ENCODE data around the gene OR10H3. TPM values are rescaled to one million over a fixed set of nuclear protein-coding genes. Genes with fewer than 3 reads are reported as not detected.

The OR10H3 gene
- total and polyA plus RNA-seq, 2 donors (not counting 1 experiment from before 2014, with no cell fraction given) = not detected

- H4K20me1 ChIP-seq (ENCODE audit: control insufficient read depth, insufficient read depth, low read length, poor library complexity, severe bottlenecking) = no peaks in the 10 kb centered on the region
- no CpG with 5 or more reads among the region's 1 CpG for WGBS (ENCODE audit: insufficient coverage)
- intact Hi-C loops (cut with micrococcal nuclease) = no loop called here
- Mint-ChIP-seq H3K9me3 (ENCODE audit: insufficient read depth) (peaks cover 9% of the 10 kb centered on the region), H3K4me1 (no peaks in the 10 kb centered on the region), H3K27me3 (peaks cover 40% of the 10 kb centered on the region), H3K4me3 (no peak overlapping the region), H3K27ac (no peak overlapping the region)
- ATAC-seq (ENCODE audit: low read depth) = no peak
- H3K4me2 ChIP-seq (replicated peaks; ENCODE audit: low read depth, low read length, poor library complexity, severe bottlenecking) = no peak overlapping the region
- H3K27ac ChIP-seq (ENCODE audit: low read length in 2 of 2) = no peak overlapping the region
- CTCF ChIA-PET = no interaction called here
- POLR2A ChIA-PET = no interaction called here
- no peaks in the 10 kb centered on the region for H3K4me1 ChIP-seq (ENCODE audit: control insufficient read depth in 2 of 2, insufficient read depth in 2 of 2, low read length in 2 of 2)
- DNase-seq = no peak
- H2AFZ ChIP-seq (ENCODE audit: insufficient read depth, low read depth, low read length, poor library complexity, severe bottlenecking) = no peak overlapping the region
- peaks cover 0 to 10% (median 1%) of the 10 kb centered on the region in 4 experiments for H3K27me3 ChIP-seq (replicated peaks in 1 of 4; ENCODE audit: control extremely low read depth in 1 of 4, control insufficient read depth in 3 of 4, insufficient read depth in 4 of 4, low read length in 3 of 4)
- TF ChIP-seq CTCF (IDR thresholded peaks at IDR 0.05) = no peak
- no peak for TF ChIP-seq EZH2 (IDR thresholded peaks at IDR 0.05; ENCODE audit: borderline replicate concordance, insufficient read depth, low read depth, low read length, poor library complexity, severe bottlenecking)
- peaks cover 3 to 18% (median 11%) of the 10 kb centered on the region in 3 donors for H3K9me3 ChIP-seq (ENCODE audit: control extremely low read depth in 1 of 3, control insufficient read depth in 2 of 3, insufficient read depth in 1 of 3, low read length in 2 of 3)
- no peaks in the 10 kb centered on the region for H3K36me3 ChIP-seq (replicated peaks in 1 of 2; ENCODE audit: control extremely low read depth in 1 of 2, control insufficient read depth in 1 of 2, extremely low read depth in 1 of 2, insufficient read depth in 2 of 2, low read length in 1 of 2)
- no peaks in the 10 kb centered on the region for H3K79me2 ChIP-seq (ENCODE audit: control insufficient read depth, insufficient read depth, low read length)
- no peak overlapping the region for H3K9ac ChIP-seq (ENCODE audit: low read length)
- H3K4me3 ChIP-seq (ENCODE audit: control extremely low read depth in 1 of 5, extremely low read depth in 1 of 5, insufficient read depth in 1 of 5, low read depth in 2 of 5, low read length in 4 of 5) = no peak overlapping the region
Observed at GRCh38 chr19:15740785-15741184, 3.0 kb downstream of the OR10H3 start.

- no peak for TF ChIP-seq EZH2 (IDR thresholded peaks at IDR 0.05; ENCODE audit: borderline replicate concordance, insufficient read depth, low read depth, low read length, poor library complexity, severe bottlenecking)
- TF ChIP-seq CTCF (IDR thresholded peaks at IDR 0.05) = no peak
- H3K27me3 ChIP-seq (replicated peaks in 1 of 4; ENCODE audit: control extremely low read depth in 1 of 4, control insufficient read depth in 3 of 4, insufficient read depth in 4 of 4, low read length in 3 of 4) = peaks cover 0 to 15% (median 7%) of the 10 kb centered on the region in 4 experiments
- Mint-ChIP-seq H3K27me3 (peaks cover 54% of the 10 kb centered on the region), H3K27ac (no peak overlapping the region), H3K4me3 (no peak overlapping the region), H3K4me1 (no peaks in the 10 kb centered on the region), H3K9me3 (ENCODE audit: insufficient read depth) (peaks cover 3% of the 10 kb centered on the region)
- H3K4me2 ChIP-seq (replicated peaks; ENCODE audit: low read depth, low read length, poor library complexity, severe bottlenecking) = no peak overlapping the region
- H4K20me1 ChIP-seq (ENCODE audit: control insufficient read depth, insufficient read depth, low read length, poor library complexity, severe bottlenecking) = no peaks in the 10 kb centered on the region
- ChIA-PET CTCF (no interaction called here), POLR2A (no interaction called here)
- H3K36me3 ChIP-seq (replicated peaks in 1 of 2; ENCODE audit: control extremely low read depth in 1 of 2, control insufficient read depth in 1 of 2, extremely low read depth in 1 of 2, insufficient read depth in 2 of 2, low read length in 1 of 2) = no peaks in the 10 kb centered on the region
- no peak overlapping the region for H3K27ac ChIP-seq (ENCODE audit: low read length in 2 of 2)
- no peak for DNase-seq
- H3K4me1 ChIP-seq (ENCODE audit: control insufficient read depth in 2 of 2, insufficient read depth in 2 of 2, low read length in 2 of 2) = no peaks in the 10 kb centered on the region
- no peak overlapping the region for H2AFZ ChIP-seq (ENCODE audit: insufficient read depth, low read depth, low read length, poor library complexity, severe bottlenecking)
- no peak for ATAC-seq (ENCODE audit: low read depth)
- no peaks in the 10 kb centered on the region for H3K79me2 ChIP-seq (ENCODE audit: control insufficient read depth, insufficient read depth, low read length)
- H3K4me3 ChIP-seq (ENCODE audit: control extremely low read depth in 1 of 5, extremely low read depth in 1 of 5, insufficient read depth in 1 of 5, low read depth in 2 of 5, low read length in 4 of 5) = no peak overlapping the region
- H3K9ac ChIP-seq (ENCODE audit: low read length) = no peak overlapping the region
- intact Hi-C loops (cut with micrococcal nuclease) = no loop called here
- WGBS (ENCODE audit: insufficient coverage) = no CpG with 5 or more reads among the region's 2 CpGs
- no peaks in the 10 kb centered on the region for H3K9me3 ChIP-seq (ENCODE audit: control extremely low read depth in 1 of 3, control insufficient read depth in 2 of 3, insufficient read depth in 1 of 3, low read length in 2 of 3)
Observed at GRCh38 chr19:15748239-15748638, 10.5 kb downstream of the OR10H3 start.
